HEK293 (cell line): ENCODE measurements around the gene TNS4.
A peak's percentile ranks its signal among the peaks of the same experiment; 100 is the strongest.

Source experiments
- CTCF ChIA-PET: fragments of 350-600 bp; formaldehyde crosslinking; extraction: SDS; loops from one replicate; lab custom pipeline; 2021; ENCODE audit warnings: antibody characterized with exemption; lab: Yijun Ruan, JAX
- POLR2A ChIA-PET: fragments of 300-600 bp; formaldehyde crosslinking; extraction: SDS; loops from one replicate; lab custom pipeline; 2020; ENCODE audit warnings: antibody characterized with exemption, inconsistent platforms; lab: Yijun Ruan, JAX
- H3K27ac ChIP-seq: fragments of 200-500 bp; sonication (Bioruptor generic); 2 replicates; pipeline ENCODE4 v1.5.1; 2014; ENCODE audit warnings: low read depth, low read length, control low read depth, inconsistent platforms; ENCODE audit errors: extremely low read depth
- H3K36me3 ChIP-seq, 2 experiments: fragments of 200-500 bp in 1 of 2; sonication (Bioruptor generic) in 1 of 2; 1 replicate in 1 of 2; 2 replicates in 1 of 2; pipeline ENCODE4 v1.5.1; 2014 to 2017; ENCODE audit warnings: inconsistent platforms in 2 of 2, low read length in 2 of 2; ENCODE audit not compliant: control insufficient read depth in 2 of 2, insufficient read depth in 1 of 2
- H3K4me1 ChIP-seq: fragments of 200-500 bp; sonication (Bioruptor generic); 2 replicates; pipeline ENCODE4 v1.5.1; 2014; ENCODE audit warnings: mild to moderate bottlenecking, low read length, inconsistent platforms; ENCODE audit not compliant: control insufficient read depth, insufficient read depth
- H3K4me3 ChIP-seq: 2 replicates; pipeline ENCODE4 v1.5.1; 2011; ENCODE audit warnings: low read depth, mild to moderate bottlenecking, control low read depth, low read length, moderate library complexity
- H3K9me3 ChIP-seq: fragments of 200-500 bp; sonication (Bioruptor generic); 2 replicates; pipeline ENCODE4 v1.5.1; 2014; ENCODE audit warnings: low read depth, low read length, inconsistent platforms; ENCODE audit not compliant: control insufficient read depth, insufficient read depth
- EGR2 ChIP-seq: fragments of 450-650 bp; formaldehyde crosslinking; IDR thresholded peaks from 2 replicates; pipeline ENCODE4 v1.5.1; 2016; ENCODE audit warnings: low read depth, missing biosample characterization, missing genetic modification characterization
- GLI4 ChIP-seq: fragments of 450-650 bp; formaldehyde crosslinking; IDR thresholded peaks from 2 replicates; pipeline ENCODE4 v1.5.1; 2016; ENCODE audit warnings: missing biosample characterization, missing genetic modification characterization
- GLIS1 ChIP-seq: fragments of 450-650 bp; formaldehyde crosslinking; IDR thresholded peaks from 2 replicates; pipeline ENCODE4 v1.5.1; 2016; ENCODE audit warnings: missing biosample characterization, missing genetic modification characterization
- PRDM1 ChIP-seq: fragments of 450-650 bp; formaldehyde crosslinking; IDR thresholded peaks from 2 replicates; pipeline ENCODE4; 2016; ENCODE audit warnings: missing biosample characterization, missing genetic modification characterization
- SCRT2 ChIP-seq: fragments of 450-650 bp; formaldehyde crosslinking; IDR thresholded peaks from 2 replicates; pipeline ENCODE4 v1.5.1; 2016; ENCODE audit warnings: missing biosample characterization, missing genetic modification characterization
- ZBTB48 ChIP-seq: fragments of 450-650 bp; formaldehyde crosslinking; IDR thresholded peaks from 2 replicates; pipeline ENCODE4 v1.5.1; 2016; ENCODE audit warnings: missing biosample characterization, missing genetic modification characterization
- ZFHX2 ChIP-seq: fragments of 450-650 bp; formaldehyde crosslinking; conservative IDR thresholded peaks from 2 replicates; pipeline ENCODE4 v1.5.1; 2016; ENCODE audit warnings: missing biosample characterization, missing genetic modification characterization
- ZNF114 ChIP-seq: fragments of 450-650 bp; formaldehyde crosslinking; IDR thresholded peaks from 2 replicates; pipeline ENCODE4 v1.5.0; 2017; ENCODE audit warnings: missing biosample characterization, missing genetic modification characterization
- ZNF16 ChIP-seq: fragments of 450-650 bp; formaldehyde crosslinking; IDR thresholded peaks from 2 replicates; pipeline ENCODE4 v1.5.1; 2016; ENCODE audit warnings: low read depth, missing biosample characterization, missing genetic modification characterization
- ZNF335 ChIP-seq: fragments of 450-650 bp; formaldehyde crosslinking; conservative IDR thresholded peaks from 2 replicates; pipeline ENCODE4 v1.5.1; 2016; ENCODE audit warnings: missing biosample characterization, missing genetic modification characterization
- ZNF366 ChIP-seq: fragments of 450-650 bp; formaldehyde crosslinking; conservative IDR thresholded peaks from 2 replicates; pipeline ENCODE4 v1.5.1; 2016; ENCODE audit warnings: missing biosample characterization, missing genetic modification characterization
- ZNF404 ChIP-seq: fragments of 450-650 bp; formaldehyde crosslinking; IDR thresholded peaks from 2 replicates; pipeline ENCODE4 v1.5.1; 2017; ENCODE audit warnings: missing biosample characterization, missing genetic modification characterization
- TF ChIP-seq, protein P1 (sequence below): fragments of 450-650 bp; formaldehyde crosslinking; optimal IDR thresholded peaks from 2 replicates; pipeline ENCODE3; 2016; ENCODE audit warnings: missing biosample characterization, mild to moderate bottlenecking, missing genetic modification characterization
- TF ChIP-seq, protein P2 (sequence below): fragments of 450-650 bp; formaldehyde crosslinking; IDR thresholded peaks from 2 replicates; pipeline ENCODE4 v1.5.1; 2016; ENCODE audit warnings: missing biosample characterization, missing genetic modification characterization, borderline replicate concordance
- TF ChIP-seq, protein P3 (sequence below): fragments of 450-650 bp; formaldehyde crosslinking; IDR thresholded peaks from 2 replicates; pipeline ENCODE4 v1.5.1; 2016; ENCODE audit warnings: missing biosample characterization, missing genetic modification characterization

TNS4 gene

DNA sequence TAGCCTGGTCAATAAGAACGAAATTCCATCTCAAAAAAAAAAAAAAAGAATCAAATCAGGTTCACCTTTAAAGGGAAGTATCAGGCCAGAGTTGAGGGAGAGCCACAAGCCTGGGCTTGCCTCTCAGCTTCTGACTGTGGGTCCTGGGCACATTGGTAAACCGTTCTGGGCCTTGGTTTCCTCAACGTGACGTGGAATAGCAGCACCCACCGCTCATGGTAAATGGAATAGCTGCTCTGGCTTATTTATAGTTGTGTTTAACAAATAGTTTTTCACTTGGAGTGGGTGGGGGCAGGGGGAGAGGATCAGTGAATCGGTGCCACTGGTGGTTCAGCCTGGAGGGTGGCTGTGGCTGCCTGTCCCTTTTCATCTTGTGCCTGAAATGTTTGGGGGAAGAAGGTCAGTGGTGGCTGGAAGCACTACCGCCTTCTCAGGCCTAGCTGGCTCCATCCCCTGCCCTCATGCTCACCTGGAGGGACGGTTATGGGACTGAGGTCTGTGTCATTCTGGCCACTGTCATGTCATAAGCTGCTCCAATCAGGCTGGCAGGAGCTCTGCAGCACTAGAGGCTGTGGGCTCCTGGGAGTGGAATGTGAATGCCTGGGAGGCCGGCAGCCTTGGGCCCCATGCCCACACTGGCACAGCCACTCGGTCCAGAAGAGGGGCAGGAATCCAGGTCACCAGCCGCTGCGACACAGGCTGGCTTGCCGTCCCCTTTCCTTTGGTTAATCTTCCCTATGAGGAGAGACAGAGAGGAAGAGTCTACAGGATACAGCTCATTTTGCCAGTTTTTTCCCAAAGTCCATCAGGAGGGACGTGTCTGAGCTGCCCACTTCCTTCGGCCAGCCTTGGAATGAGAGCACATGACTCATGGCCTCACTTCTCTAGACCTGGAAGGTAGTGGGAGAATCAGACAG, 36.9 kb upstream of the TNS4 start:
- Histone ChIP-seq H3K4me1 (no peaks in the 10 kb centered on the region), H3K27ac (no peak overlapping the region), H3K9me3 (no peaks in the 10 kb centered on the region), H3K36me3 (no peaks in the 10 kb centered on the region), H3K4me3 (no peak overlapping the region)
- ChIA-PET CTCF (interaction anchor here (0.5 to 8.1 kb wide), 15 partner anchors 9 to 1804 kb away, joined by 3 to 140 read pairs (median 4); partner anchors contain the start of genes CCR7, GJD3 and IGFBP4), POLR2A (interaction anchor here (0.6 to 1.3 kb wide), 2 partner anchors 120 to 352 kb away, joined by 3 to 5 read pairs; partner anchors contain the start of gene TOP2A)
- TF ChIP-seq ZNF335 (tag by site-specific recombination), result 0 out of 2 replicates have a peak, but pooled peaks have one; percentile 30
- TF ChIP-seq, protein P1, sequence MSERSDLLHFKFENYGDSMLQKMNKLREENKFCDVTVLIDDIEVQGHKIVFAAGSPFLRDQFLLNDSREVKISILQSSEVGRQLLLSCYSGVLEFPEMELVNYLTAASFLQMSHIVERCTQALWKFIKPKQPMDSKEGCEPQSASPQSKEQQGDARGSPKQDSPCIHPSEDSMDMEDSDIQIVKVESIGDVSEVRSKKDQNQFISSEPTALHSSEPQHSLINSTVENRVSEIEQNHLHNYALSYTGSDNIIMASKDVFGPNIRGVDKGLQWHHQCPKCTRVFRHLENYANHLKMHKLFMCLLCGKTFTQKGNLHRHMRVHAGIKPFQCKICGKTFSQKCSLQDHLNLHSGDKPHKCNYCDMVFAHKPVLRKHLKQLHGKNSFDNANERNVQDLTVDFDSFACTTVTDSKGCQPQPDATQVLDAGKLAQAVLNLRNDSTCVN, result no peak

DNA sequence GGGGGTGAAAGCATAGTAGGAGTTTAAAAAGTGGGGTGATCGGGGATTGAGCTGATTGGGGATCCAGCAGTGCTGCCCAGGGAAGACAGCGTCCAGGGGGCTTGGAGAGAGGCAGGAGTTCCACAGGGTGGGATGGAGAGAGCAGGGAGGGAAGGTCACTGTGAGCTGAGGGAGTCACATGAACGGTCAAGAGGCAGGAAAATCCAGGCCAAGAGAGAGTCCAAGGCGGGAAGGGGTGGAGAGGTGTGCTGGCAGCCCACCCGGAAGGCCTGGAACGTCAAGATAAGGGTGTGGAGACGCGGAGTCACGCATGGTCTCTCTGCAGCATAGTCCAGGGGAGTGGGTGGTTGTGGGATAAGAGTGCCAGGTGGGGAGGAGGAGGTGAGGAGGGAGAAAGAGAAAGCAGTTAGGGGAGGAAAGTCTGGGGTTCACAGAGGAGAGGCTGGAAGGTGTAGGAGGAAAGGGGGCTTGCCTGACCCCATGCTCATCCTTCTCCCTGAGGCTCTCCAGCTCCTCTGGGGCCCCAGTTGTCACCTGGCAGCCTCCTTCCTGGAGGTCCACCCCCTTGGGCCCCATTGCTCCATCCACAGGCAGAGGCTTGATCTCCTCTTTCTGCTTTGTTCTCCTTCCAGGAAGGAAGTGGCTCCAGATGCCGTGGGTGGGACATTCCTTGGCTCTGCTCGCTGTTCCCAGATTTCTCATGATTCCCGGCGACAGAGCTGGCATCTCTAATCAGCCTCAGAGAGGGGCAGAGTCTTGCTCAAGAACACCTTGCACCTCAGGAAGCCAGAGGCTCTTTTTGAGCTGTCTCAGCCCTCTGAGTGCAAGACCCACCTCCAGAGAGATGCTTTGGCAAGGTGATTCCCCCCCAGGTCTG, 35.1 kb upstream of the TNS4 start:
- CTCF ChIA-PET, result interaction anchor here (0.7 to 12.0 kb wide), 16 partner anchors 10 to 233 kb away, joined by 3 to 194 read pairs (median 5); partner anchors contain the start of genes CCR7 and IGFBP4
- H3K4me1 ChIP-seq, result no peaks in the 10 kb centered on the region
- H3K36me3 ChIP-seq, result no peaks in the 10 kb centered on the region
- H3K4me3 ChIP-seq, result no peak overlapping the region
- POLR2A ChIA-PET, result interaction anchor here (1.0 to 1.8 kb wide), 2 partner anchors 9 to 119 kb away, joined by 3 to 8 read pairs; partner anchors contain the start of gene TOP2A
- peak; percentile 44; the same call in 1 of the 2 replicates for TF ChIP-seq PRDM1 (tag by site-specific recombination)
- no peak for TF ChIP-seq ZNF16 (tag by site-specific recombination)
- no peak for TF ChIP-seq ZNF114 (tag by site-specific recombination)
- peak; percentile 69 for TF ChIP-seq GLIS1 (tag by site-specific recombination)
- TF ChIP-seq ZNF404 (tag by site-specific recombination), result no peak
- TF ChIP-seq ZBTB48 (tag by site-specific recombination), result no peak
- TF ChIP-seq GLI4 (tag by site-specific recombination), result no peak
- TF ChIP-seq, protein P2, sequence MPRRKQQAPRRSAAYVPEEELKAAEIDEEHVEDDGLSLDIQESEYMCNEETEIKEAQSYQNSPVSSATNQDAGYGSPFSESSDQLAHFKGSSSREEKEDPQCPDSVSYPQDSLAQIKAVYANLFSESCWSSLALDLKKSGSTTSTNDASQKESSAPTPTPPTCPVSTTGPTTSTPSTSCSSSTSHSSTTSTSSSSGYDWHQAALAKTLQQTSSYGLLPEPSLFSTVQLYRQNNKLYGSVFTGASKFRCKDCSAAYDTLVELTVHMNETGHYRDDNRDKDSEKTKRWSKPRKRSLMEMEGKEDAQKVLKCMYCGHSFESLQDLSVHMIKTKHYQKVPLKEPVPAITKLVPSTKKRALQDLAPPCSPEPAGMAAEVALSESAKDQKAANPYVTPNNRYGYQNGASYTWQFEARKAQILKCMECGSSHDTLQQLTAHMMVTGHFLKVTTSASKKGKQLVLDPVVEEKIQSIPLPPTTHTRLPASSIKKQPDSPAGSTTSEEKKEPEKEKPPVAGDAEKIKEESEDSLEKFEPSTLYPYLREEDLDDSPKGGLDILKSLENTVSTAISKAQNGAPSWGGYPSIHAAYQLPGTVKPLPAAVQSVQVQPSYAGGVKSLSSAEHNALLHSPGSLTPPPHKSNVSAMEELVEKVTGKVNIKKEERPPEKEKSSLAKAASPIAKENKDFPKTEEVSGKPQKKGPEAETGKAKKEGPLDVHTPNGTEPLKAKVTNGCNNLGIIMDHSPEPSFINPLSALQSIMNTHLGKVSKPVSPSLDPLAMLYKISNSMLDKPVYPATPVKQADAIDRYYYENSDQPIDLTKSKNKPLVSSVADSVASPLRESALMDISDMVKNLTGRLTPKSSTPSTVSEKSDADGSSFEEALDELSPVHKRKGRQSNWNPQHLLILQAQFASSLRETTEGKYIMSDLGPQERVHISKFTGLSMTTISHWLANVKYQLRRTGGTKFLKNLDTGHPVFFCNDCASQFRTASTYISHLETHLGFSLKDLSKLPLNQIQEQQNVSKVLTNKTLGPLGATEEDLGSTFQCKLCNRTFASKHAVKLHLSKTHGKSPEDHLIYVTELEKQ (tag by site-specific recombination), result no peak
- no peak for TF ChIP-seq SCRT2 (tag by site-specific recombination)
- peak; percentile 81 for TF ChIP-seq EGR2
- peak; percentile 92 for TF ChIP-seq ZFHX2 (tag by site-specific recombination)
- TF ChIP-seq, protein P3, sequence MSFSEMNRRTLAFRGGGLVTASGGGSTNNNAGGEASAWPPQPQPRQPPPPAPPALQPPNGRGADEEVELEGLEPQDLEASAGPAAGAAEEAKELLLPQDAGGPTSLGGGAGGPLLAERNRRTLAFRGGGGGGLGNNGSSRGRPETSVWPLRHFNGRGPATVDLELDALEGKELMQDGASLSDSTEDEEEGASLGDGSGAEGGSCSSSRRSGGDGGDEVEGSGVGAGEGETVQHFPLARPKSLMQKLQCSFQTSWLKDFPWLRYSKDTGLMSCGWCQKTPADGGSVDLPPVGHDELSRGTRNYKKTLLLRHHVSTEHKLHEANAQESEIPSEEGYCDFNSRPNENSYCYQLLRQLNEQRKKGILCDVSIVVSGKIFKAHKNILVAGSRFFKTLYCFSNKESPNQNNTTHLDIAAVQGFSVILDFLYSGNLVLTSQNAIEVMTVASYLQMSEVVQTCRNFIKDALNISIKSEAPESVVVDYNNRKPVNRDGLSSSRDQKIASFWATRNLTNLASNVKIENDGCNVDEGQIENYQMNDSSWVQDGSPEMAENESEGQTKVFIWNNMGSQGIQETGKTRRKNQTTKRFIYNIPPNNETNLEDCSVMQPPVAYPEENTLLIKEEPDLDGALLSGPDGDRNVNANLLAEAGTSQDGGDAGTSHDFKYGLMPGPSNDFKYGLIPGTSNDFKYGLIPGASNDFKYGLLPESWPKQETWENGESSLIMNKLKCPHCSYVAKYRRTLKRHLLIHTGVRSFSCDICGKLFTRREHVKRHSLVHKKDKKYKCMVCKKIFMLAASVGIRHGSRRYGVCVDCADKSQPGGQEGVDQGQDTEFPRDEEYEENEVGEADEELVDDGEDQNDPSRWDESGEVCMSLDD (tag by site-specific recombination), result 0 out of 2 replicates have a peak, but pooled peaks have one; percentile 32
- 0 out of 2 replicates have a peak, but pooled peaks have one; percentile 22 for TF ChIP-seq ZNF366
- TF ChIP-seq, all 188 proteins: peak for 6
- no peak overlapping the region for H3K27ac ChIP-seq
- H3K9me3 ChIP-seq, result no peaks in the 10 kb centered on the region
